ENCODE measurements around the gene PHF21B. TPM values are rescaled to one million over a fixed set of nuclear protein-coding genes. Genes with fewer than 3 reads are reported as not detected.
"Not testable (repeated sequence)": the region's sequence is repeated elsewhere in the genome, so short reads cannot be mapped to it uniquely, and the experiment has no call there.

Gene PHF21B
- total RNA-seq, 1 donor from 2014 or later = 1.2 TPM

- H3K4me3 Mint-ChIP-seq (ENCODE audit: low read depth) = no peak overlapping the region
- H3K27me3 Mint-ChIP-seq (ENCODE audit: low read depth) = peaks cover 4% of the 10 kb centered on the region
- H3K9me3 Mint-ChIP-seq = peaks cover under 1% of the 10 kb centered on the region
- no peaks in the 10 kb centered on the region for H3K36me3 Mint-ChIP-seq (ENCODE audit: low read depth)
- H3K4me1 Mint-ChIP-seq (ENCODE audit: low read depth) = no peaks in the 10 kb centered on the region
- intact Hi-C loops (cut with micrococcal nuclease) = no loop called here
- DNase-seq (ENCODE audit: low spot score) = no peak
- H3K27ac Mint-ChIP-seq = no peak overlapping the region
Measured at GRCh38 chr22:44907765-44908737, 101.8 kb downstream of the PHF21B start.

DNA sequence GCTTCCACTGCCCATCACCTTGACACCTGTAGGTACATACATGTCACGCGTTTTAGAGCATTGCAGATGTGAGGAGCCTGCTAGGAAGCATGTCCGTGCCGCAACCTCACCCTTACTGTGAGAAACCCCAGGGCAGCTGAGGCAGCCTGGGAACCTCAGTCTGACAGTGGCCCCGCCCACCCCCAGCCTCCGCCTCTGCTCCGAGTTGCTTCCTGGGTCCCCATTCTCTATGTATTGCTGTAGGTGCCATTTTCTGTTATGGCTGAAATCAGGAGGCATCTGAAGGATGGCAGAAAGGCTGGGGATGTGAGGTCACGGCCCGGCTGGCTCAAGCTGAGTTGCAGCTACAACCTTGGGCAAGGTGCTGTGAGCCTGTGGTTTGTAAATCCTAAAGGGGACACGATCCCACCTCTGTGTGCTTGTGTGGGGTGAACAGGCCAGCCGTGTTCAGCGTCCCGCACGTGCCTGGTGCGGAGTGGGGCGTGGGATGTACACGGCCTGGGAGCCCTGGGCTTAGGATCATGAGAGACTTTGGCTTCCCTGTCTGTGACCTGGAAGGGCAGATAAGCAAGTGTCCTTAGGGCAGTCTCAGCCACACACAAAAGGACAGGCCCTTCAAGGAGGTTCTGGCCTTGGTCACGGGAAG is 102.7 kb downstream of the PHF21B start:
- Mint-ChIP-seq H3K9me3 (peaks cover 9% of the 10 kb centered on the region), H3K36me3 (ENCODE audit: low read depth) (no peaks in the 10 kb centered on the region), H3K27me3 (ENCODE audit: low read depth) (peaks cover 6% of the 10 kb centered on the region), H3K27ac (no peak overlapping the region), H3K4me3 (ENCODE audit: low read depth) (no peak overlapping the region), H3K4me1 (ENCODE audit: low read depth) (no peaks in the 10 kb centered on the region)
- intact Hi-C loops (cut with micrococcal nuclease) = no loop called here
- DNase-seq (ENCODE audit: low spot score) = no peak

DNA sequence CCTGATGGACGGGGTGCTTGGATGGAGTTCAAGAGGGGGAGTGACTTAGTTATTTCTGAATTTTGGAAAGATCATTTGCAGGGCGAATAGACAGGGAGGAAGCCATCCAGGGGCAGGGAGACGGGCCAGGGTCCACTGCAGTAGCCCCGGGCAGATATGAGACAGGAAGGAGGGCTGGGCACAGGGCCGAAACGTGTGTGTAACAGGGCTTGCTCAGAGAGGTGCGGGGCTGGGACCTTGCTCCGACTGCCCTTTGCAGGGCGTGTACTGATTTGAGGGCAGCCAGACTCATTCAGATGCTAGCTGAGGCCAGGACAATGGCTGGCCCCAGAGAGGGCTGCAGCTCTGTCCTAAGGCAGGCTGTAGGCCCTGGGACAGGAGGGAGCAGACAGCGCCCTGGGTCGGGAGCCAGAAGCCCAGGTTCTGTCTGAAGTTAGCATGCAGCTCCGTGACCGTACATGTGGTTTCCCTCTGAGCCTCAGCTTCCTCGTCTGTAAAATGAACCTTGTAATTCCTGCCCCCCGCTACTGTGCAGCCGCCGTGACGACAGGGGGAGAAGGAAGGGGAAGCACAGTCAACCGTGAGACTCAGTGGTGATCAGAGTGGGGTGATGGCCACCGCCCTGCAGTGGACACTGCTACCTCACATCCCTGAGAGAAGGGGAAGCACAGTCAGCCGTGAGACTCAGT is 103.4 kb downstream of the PHF21B start:
- H3K27me3 Mint-ChIP-seq (ENCODE audit: low read depth) = peaks cover 6% of the 10 kb centered on the region
- H3K27ac Mint-ChIP-seq = no peak overlapping the region
- H3K9me3 Mint-ChIP-seq = peaks cover 14% of the 10 kb centered on the region
- no peak overlapping the region for H3K4me3 Mint-ChIP-seq (ENCODE audit: low read depth)
- intact Hi-C loops (cut with micrococcal nuclease) = no loop called here
- no peaks in the 10 kb centered on the region for H3K4me1 Mint-ChIP-seq (ENCODE audit: low read depth)
- H3K36me3 Mint-ChIP-seq (ENCODE audit: low read depth) = no peaks in the 10 kb centered on the region
- no peak for DNase-seq (ENCODE audit: low spot score)

DNA sequence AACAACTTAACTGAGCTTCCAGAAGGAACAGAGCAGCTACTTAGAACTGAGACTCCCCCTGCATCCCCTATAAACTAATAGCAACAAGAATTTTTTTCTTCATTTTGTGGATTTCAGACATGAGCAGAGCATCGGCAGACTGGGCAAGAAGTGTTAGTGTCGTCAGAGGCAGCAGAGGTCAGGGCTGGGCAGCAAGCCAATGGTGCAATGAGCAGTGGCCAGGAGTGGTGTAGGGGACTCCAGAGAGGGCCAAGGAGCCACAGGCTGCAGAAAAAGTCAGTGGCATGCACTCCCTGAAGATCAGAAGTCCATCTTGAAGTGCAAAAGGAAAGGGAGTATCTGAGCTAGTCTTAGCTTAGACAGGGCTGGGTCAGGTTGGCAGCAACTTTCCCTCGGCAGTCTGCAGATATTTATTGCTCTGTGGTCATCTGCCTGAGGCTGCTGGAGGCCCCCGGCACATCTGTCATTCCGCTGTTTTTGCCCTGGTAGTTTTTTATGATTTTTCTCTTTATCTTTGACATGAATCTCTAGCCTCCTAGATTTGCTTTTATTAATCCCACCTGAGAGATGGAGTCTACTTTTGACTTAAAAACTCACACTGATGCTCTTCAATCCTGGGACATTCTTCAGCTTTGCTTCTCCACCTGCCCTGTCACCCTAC is 105.2 kb downstream of the PHF21B start:
- H3K4me1 Mint-ChIP-seq (ENCODE audit: low read depth); H3K27me3 Mint-ChIP-seq (ENCODE audit: low read depth); intact Hi-C loops (cut with micrococcal nuclease); DNase-seq (ENCODE audit: low spot score); H3K36me3 Mint-ChIP-seq (ENCODE audit: low read depth); H3K4me3 Mint-ChIP-seq (ENCODE audit: low read depth); H3K27ac Mint-ChIP-seq: not testable (repeated sequence)
- peaks cover 29% of the 10 kb centered on the region for H3K9me3 Mint-ChIP-seq

- H3K36me3 Mint-ChIP-seq (ENCODE audit: low read depth); H3K27me3 Mint-ChIP-seq (ENCODE audit: low read depth); intact Hi-C loops (cut with micrococcal nuclease); DNase-seq (ENCODE audit: low spot score); H3K4me1 Mint-ChIP-seq (ENCODE audit: low read depth); H3K27ac Mint-ChIP-seq; H3K4me3 Mint-ChIP-seq (ENCODE audit: low read depth): not testable (repeated sequence)
- H3K9me3 Mint-ChIP-seq = peaks cover 29% of the 10 kb centered on the region
Measured at GRCh38 chr22:44903164-44903563, 106.6 kb downstream of the PHF21B start.

- intact Hi-C loops (cut with micrococcal nuclease) = no loop called here
Measured at GRCh38 chr22:44901301-44901700, 108.5 kb downstream of the PHF21B start.

DNA sequence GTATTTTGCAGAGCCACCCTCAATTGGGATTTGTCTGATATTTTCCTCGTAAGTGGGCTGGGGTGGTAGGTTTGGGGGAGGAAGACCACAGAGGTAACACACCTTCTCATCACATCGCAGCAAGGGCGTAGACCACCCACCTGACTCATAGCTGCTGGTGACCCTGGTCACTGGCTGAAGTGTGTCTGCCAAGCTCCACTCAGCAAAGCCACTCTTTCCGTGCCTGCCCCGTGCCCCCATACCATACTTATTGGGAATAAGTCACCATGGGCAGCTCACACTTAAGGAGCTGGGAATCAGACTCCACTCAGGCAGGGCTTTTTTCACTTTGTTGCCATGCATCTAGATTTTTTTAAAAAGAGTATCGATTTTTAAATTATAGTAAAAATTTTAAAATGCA is 111.6 kb downstream of the PHF21B start:
- Mint-ChIP-seq H3K4me1 (ENCODE audit: low read depth) (no peaks in the 10 kb centered on the region), H3K27ac (no peak overlapping the region), H3K9me3 (peaks cover 29% of the 10 kb centered on the region), H3K4me3 (ENCODE audit: low read depth) (no peak overlapping the region), H3K27me3 (ENCODE audit: low read depth) (peaks cover 2% of the 10 kb centered on the region), H3K36me3 (ENCODE audit: low read depth) (no peaks in the 10 kb centered on the region)
- no peak for DNase-seq (ENCODE audit: low spot score)
- intact Hi-C loops (cut with micrococcal nuclease) = no loop called here

More at GRCh38 chr22:44901301-44901700, 108.5 kb downstream of the PHF21B start:
- H3K27me3 Mint-ChIP-seq (ENCODE audit: low read depth) = peaks cover 6% of the 10 kb centered on the region
- H3K4me3 Mint-ChIP-seq (ENCODE audit: low read depth) = no peak overlapping the region
- no peak for DNase-seq (ENCODE audit: low spot score)
- no peaks in the 10 kb centered on the region for H3K36me3 Mint-ChIP-seq (ENCODE audit: low read depth)
- no peak overlapping the region for H3K27ac Mint-ChIP-seq
- H3K4me1 Mint-ChIP-seq (ENCODE audit: low read depth) = no peaks in the 10 kb centered on the region
- peaks cover 29% of the 10 kb centered on the region for H3K9me3 Mint-ChIP-seq

- intact Hi-C loops (cut with micrococcal nuclease) = no loop called here
- Mint-ChIP-seq H3K27me3 (ENCODE audit: low read depth) (no peaks in the 10 kb centered on the region), H3K27ac (no peak overlapping the region), H3K9me3 (peaks cover 5% of the 10 kb centered on the region), H3K4me1 (ENCODE audit: low read depth) (no peaks in the 10 kb centered on the region), H3K4me3 (ENCODE audit: low read depth) (no peak overlapping the region), H3K36me3 (ENCODE audit: low read depth) (no peaks in the 10 kb centered on the region)
- no peak for DNase-seq (ENCODE audit: low spot score)
Measured at GRCh38 chr22:44895296-44896055, 114.3 kb downstream of the PHF21B start.

DNA sequence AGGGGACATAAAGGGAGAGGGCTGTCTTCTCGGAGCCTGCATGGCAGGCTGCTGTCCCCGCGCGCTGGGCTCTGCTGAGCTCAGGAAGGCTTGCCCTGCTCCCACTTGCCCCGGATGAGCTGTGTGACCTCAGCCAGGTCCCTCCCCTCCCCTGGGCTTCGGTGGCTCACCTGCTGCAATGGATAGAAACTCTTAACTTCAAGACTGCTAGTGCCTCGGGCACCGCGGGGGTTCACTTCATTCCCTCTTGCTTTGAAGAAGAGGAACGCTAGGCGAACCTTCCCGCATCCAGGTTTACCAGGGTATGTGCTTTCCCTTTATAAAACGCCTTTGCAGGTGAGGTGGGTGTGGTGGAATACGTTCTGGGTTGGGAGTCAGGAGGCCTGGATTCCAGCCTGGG is 115.0 kb downstream of the PHF21B start:
- Mint-ChIP-seq H3K36me3 (ENCODE audit: low read depth) (no peaks in the 10 kb centered on the region), H3K27me3 (ENCODE audit: low read depth) (no peaks in the 10 kb centered on the region), H3K27ac (no peak overlapping the region), H3K4me3 (ENCODE audit: low read depth) (no peak overlapping the region), H3K9me3 (peaks cover under 1% of the 10 kb centered on the region), H3K4me1 (ENCODE audit: low read depth) (no peaks in the 10 kb centered on the region)
- no peak for DNase-seq (ENCODE audit: low spot score)
- intact Hi-C loops (cut with micrococcal nuclease) = no loop called here

- no peak overlapping the region for H3K27ac Mint-ChIP-seq
- intact Hi-C loops (cut with micrococcal nuclease) = no loop called here
- H3K36me3 Mint-ChIP-seq (ENCODE audit: low read depth) = no peaks in the 10 kb centered on the region
- no peaks in the 10 kb centered on the region for H3K9me3 Mint-ChIP-seq
- DNase-seq (ENCODE audit: low spot score) = no peak
- H3K4me1 Mint-ChIP-seq (ENCODE audit: low read depth) = no peaks in the 10 kb centered on the region
- no peaks in the 10 kb centered on the region for H3K27me3 Mint-ChIP-seq (ENCODE audit: low read depth)
- no peak overlapping the region for H3K4me3 Mint-ChIP-seq (ENCODE audit: low read depth)
Measured at GRCh38 chr22:44894321-44894720, 115.5 kb downstream of the PHF21B start.

GRCh38 chr22:44893731-44894080 is 116.1 kb downstream of the PHF21B start:
- no peaks in the 10 kb centered on the region for H3K27me3 Mint-ChIP-seq (ENCODE audit: low read depth)
- H3K9me3 Mint-ChIP-seq = no peaks in the 10 kb centered on the region
- no peak overlapping the region for H3K4me3 Mint-ChIP-seq (ENCODE audit: low read depth)
- no peak for DNase-seq (ENCODE audit: low spot score)
- H3K27ac Mint-ChIP-seq = no peak overlapping the region
- H3K4me1 Mint-ChIP-seq (ENCODE audit: low read depth) = no peaks in the 10 kb centered on the region
- intact Hi-C loops (cut with micrococcal nuclease) = no loop called here
- H3K36me3 Mint-ChIP-seq (ENCODE audit: low read depth) = no peaks in the 10 kb centered on the region

Data from activated T-helper 2 cell treated with anti-CD3 and anti-CD28 coated beads, Interferon-gamma antibody, Interleukin-2, Interleukin-4, amounts not matched to agents 10 μg/mL and 5 μg/mL and 100 μg/mL, durations not matched to agents 14 hours and 24 hours and 36 hours (primary cell).